PFSK-1 (cell line): ENCODE results near the gene CCDC184.

Source experiments
- POLR2AphosphoS5 ChIP-seq: IDR thresholded peaks from 2 replicates; pipeline ENCODE4 v1.6.1; 2012; ENCODE audit warnings: low read depth, mild to moderate bottlenecking, control low read depth, low read length, moderate library complexity
- SIN3A ChIP-seq: IDR thresholded peaks from 2 replicates; pipeline ENCODE4 v1.6.1; 2012; ENCODE audit warnings: mild to moderate bottlenecking, low read length, moderate library complexity, borderline replicate concordance; ENCODE audit not compliant: insufficient read depth
- TAF1 ChIP-seq: IDR thresholded peaks from 2 replicates; pipeline ENCODE4 v1.6.1; 2012; ENCODE audit warnings: low read length, control low read depth, borderline replicate concordance; ENCODE audit not compliant: insufficient read depth
- TF ChIP-seq, protein P1 (sequence below), 2 experiments: IDR thresholded peaks; 2 replicates each; pipeline versions ENCODE4 v1.6.1 to v1.8.0; 2011 to 2012; ENCODE audit warnings: low read depth in 2 of 2, low read length in 2 of 2, control low read depth in 1 of 2, inconsistent platforms in 1 of 2, mild to moderate bottlenecking in 1 of 2, moderate library complexity in 1 of 2; ENCODE audit not compliant: insufficient read depth in 1 of 2

DNA sequence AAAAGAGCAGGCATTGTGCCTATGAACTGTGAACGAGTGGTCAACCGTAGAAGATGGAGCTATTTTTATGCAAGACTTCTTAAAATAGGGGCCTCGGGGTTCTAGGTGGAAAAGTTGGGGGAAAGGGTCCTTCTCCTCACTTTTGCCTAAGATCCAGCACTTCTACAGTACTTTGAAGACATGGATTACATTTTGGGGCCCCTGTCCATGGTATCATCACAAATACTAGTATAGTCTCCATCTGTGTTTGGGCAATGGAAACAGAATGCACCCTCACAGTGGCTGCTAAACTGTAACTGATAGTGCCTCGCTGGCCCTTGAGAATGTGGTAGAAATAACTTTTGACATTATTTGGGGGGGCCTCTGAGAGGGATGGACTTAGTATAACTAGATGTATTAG, 5.5 kb upstream of the CCDC184 start:
- TF ChIP-seq, protein P1, sequence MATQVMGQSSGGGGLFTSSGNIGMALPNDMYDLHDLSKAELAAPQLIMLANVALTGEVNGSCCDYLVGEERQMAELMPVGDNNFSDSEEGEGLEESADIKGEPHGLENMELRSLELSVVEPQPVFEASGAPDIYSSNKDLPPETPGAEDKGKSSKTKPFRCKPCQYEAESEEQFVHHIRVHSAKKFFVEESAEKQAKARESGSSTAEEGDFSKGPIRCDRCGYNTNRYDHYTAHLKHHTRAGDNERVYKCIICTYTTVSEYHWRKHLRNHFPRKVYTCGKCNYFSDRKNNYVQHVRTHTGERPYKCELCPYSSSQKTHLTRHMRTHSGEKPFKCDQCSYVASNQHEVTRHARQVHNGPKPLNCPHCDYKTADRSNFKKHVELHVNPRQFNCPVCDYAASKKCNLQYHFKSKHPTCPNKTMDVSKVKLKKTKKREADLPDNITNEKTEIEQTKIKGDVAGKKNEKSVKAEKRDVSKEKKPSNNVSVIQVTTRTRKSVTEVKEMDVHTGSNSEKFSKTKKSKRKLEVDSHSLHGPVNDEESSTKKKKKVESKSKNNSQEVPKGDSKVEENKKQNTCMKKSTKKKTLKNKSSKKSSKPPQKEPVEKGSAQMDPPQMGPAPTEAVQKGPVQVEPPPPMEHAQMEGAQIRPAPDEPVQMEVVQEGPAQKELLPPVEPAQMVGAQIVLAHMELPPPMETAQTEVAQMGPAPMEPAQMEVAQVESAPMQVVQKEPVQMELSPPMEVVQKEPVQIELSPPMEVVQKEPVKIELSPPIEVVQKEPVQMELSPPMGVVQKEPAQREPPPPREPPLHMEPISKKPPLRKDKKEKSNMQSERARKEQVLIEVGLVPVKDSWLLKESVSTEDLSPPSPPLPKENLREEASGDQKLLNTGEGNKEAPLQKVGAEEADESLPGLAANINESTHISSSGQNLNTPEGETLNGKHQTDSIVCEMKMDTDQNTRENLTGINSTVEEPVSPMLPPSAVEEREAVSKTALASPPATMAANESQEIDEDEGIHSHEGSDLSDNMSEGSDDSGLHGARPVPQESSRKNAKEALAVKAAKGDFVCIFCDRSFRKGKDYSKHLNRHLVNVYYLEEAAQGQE (IDR thresholded peaks at IDR 0.05; ENCODE audit: insufficient read depth in 1 of 2, low read depth in 2 of 2, low read length in 2 of 2): peak in 1 of 2 experiments; percentile 75; a peak in 2 of 4 replicates
- TF ChIP-seq POLR2AphosphoS5: no peak
- no peak for TF ChIP-seq SIN3A
- TF ChIP-seq TAF1: no peak
